CD14-positive monocyte (primary cell): ENCODE data around the gene CELSR1. TPM values are rescaled to one million over a fixed set of nuclear protein-coding genes. Genes with fewer than 3 reads are reported as not detected.

Experiments
- DNase-seq, 3 donors: peaks; one replicate each; pipeline ENCODE4 v3.0.0-alpha.2; 2011 to 2022
- H2AFZ ChIP-seq: 2 replicates; pipeline ENCODE4 v1.6.0; 2012; ENCODE audit warnings: mild to moderate bottlenecking, low read depth, low read length, inconsistent platforms; ENCODE audit not compliant: insufficient read depth, poor library complexity, severe bottlenecking
- H3K27ac ChIP-seq, 2 donors: 1 replicate in 1 of 2; 2 replicates in 1 of 2; pipeline ENCODE4 v1.5.1; 2012 to 2013; ENCODE audit warnings: low read length in 2 of 2, control low read depth in 1 of 2, inconsistent platforms in 1 of 2, low read depth in 1 of 2, mild to moderate bottlenecking in 1 of 2
- H3K27me3 ChIP-seq, 2 donors: one replicate each; pipeline versions ENCODE4 v1.6.0 to v1.6.1; 2011 to 2013; ENCODE audit warnings: low read length in 2 of 2; ENCODE audit not compliant: control insufficient read depth in 2 of 2, insufficient read depth in 2 of 2
- H3K36me3 ChIP-seq, 2 donors: replicated peaks in 1 of 2; 1 replicate in 1 of 2; 2 replicates in 1 of 2; pipeline versions ENCODE4 v1.5.1 to v1.6.1; 2012 to 2013; ENCODE audit warnings: low read length in 2 of 2, control low read depth in 1 of 2, inconsistent platforms in 1 of 2, mild to moderate bottlenecking in 1 of 2; ENCODE audit not compliant: insufficient read depth in 2 of 2, control insufficient read depth in 1 of 2
- H3K4me1 ChIP-seq, 2 donors: 1 replicate in 1 of 2; 2 replicates in 1 of 2; pipeline versions ENCODE4 v1.5.1 to v1.6.1; 2012 to 2013; ENCODE audit warnings: low read length in 2 of 2, control low read depth in 1 of 2, inconsistent platforms in 1 of 2, mild to moderate bottlenecking in 1 of 2, moderate library complexity in 1 of 2; ENCODE audit not compliant: insufficient read depth in 2 of 2, control insufficient read depth in 1 of 2
- H3K4me2 ChIP-seq: replicated peaks from 2 replicates; pipeline ENCODE3; 2012; ENCODE audit warnings: low read length, moderate library complexity, mild to moderate bottlenecking; ENCODE audit not compliant: poor library complexity, severe bottlenecking; ENCODE audit errors: extremely low read depth
- H3K4me3 ChIP-seq, 3 experiments: fragments of 200-600 bp in 1 of 3; sonication (generic) in 1 of 3; replicated peaks in 1 of 3; 1 replicate in 2 of 3; 2 replicates in 1 of 3; pipeline ENCODE4 v1.5.1; 2011 to 2013; ENCODE audit warnings: low read length in 3 of 3, mild to moderate bottlenecking in 3 of 3, control low read depth in 2 of 3, low read depth in 2 of 3, inconsistent platforms in 1 of 3, moderate library complexity in 1 of 3
- H3K79me2 ChIP-seq: 2 replicates; pipeline ENCODE4 v1.6.0; 2012; ENCODE audit warnings: mild to moderate bottlenecking, control low read depth, inconsistent platforms, low read length, moderate library complexity; ENCODE audit not compliant: insufficient read depth
- H3K9ac ChIP-seq: 2 replicates; pipeline ENCODE4 v1.6.0; 2017; ENCODE audit warnings: low read length, mild to moderate bottlenecking; ENCODE audit not compliant: insufficient read depth, poor library complexity, severe bottlenecking
- H3K9me3 ChIP-seq, 2 donors: replicated peaks in 1 of 2; 1 replicate in 1 of 2; 2 replicates in 1 of 2; pipeline versions ENCODE4 v1.5.1 to v1.6.1; 2012 to 2013; ENCODE audit warnings: low read length in 2 of 2, control low read depth in 1 of 2; ENCODE audit not compliant: control insufficient read depth in 1 of 2, insufficient read depth in 1 of 2
- H4K20me1 ChIP-seq: 2 replicates; pipeline ENCODE4 v1.6.0; 2012; ENCODE audit warnings: mild to moderate bottlenecking, low read length, control low read depth, moderate library complexity; ENCODE audit not compliant: insufficient read depth
- H3K27ac Mint-ChIP-seq, 7 donors: one replicate each; pipeline ENCODE4 v1.8.0; 2020; ENCODE audit warnings: mild to moderate bottlenecking in 7 of 7, mixed read lengths in 7 of 7, moderate library complexity in 6 of 7, inconsistent platforms in 2 of 7
- H3K27me3 Mint-ChIP-seq, 3 donors: one replicate each; pipeline ENCODE4 v1.8.0; 2021 to 2022; ENCODE audit warnings: low read depth in 3 of 3, mild to moderate bottlenecking in 3 of 3, mixed read lengths in 3 of 3, moderate library complexity in 3 of 3, inconsistent platforms in 1 of 3
- H3K36me3 Mint-ChIP-seq, 2 donors: one replicate each; pipeline ENCODE4 v1.8.0; 2020; ENCODE audit warnings: mixed read lengths in 2 of 2, inconsistent platforms in 1 of 2, mild to moderate bottlenecking in 1 of 2
- H3K4me1 Mint-ChIP-seq: one replicate; pipeline ENCODE4 v1.8.0; 2020; ENCODE audit warnings: mild to moderate bottlenecking, mixed read lengths
- H3K4me3 Mint-ChIP-seq, 2 donors: one replicate each; pipeline ENCODE4 v1.8.0; 2020; ENCODE audit warnings: mild to moderate bottlenecking in 2 of 2, mixed read lengths in 2 of 2, moderate library complexity in 1 of 2
- H3K9me3 Mint-ChIP-seq, 7 donors: one replicate each; pipeline ENCODE4 v1.8.0; 2020 to 2022; ENCODE audit warnings: mixed read lengths in 7 of 7, mild to moderate bottlenecking in 6 of 7, moderate library complexity in 6 of 7, inconsistent platforms in 2 of 7
- WGBS: methylation state at CpG from one replicate; pipeline ENCODE4 v1.1.5; 2013; ENCODE audit warnings: missing lambda C conversion rate; ENCODE audit not compliant: insufficient coverage; 5-methylcytosine and 5-hydroxymethylcytosine counted together
- intact Hi-C, 2 donors: fragments of 100-400 bp; cut with micrococcal nuclease; formaldehyde crosslinking; loops; one replicate each; pipeline versions ENCODE4 v1.15.0 to v1.15.1; 2023
- polyA plus RNA-seq, 3 donors: library from polyadenylated mRNA; depleted of rRNA in 1 of 3; unstranded in 2 of 3; stranded (reverse) in 1 of 3; fragments of 300-500 nt in 2 of 3; fragments of >200 nt in 1 of 3; fragmentation: Illumina TruSeq in 2 of 3; gene quantifications; 1 replicate in 2 of 3; 2 replicates in 1 of 3; pipeline ENCODE4 v1.2.3, GENCODE V29; 2012 to 2021
- TF ChIP-seq, protein P1 (sequence below): fragments of 200-600 bp; IDR thresholded peaks from one replicate; pipeline ENCODE4 v1.8.0; 2022; ENCODE audit warnings: antibody characterized with exemption, mild to moderate bottlenecking

CELSR1 gene
- polyA plus RNA-seq, 3 donors, result 0.16 TPM; not detected in 2

DNA sequence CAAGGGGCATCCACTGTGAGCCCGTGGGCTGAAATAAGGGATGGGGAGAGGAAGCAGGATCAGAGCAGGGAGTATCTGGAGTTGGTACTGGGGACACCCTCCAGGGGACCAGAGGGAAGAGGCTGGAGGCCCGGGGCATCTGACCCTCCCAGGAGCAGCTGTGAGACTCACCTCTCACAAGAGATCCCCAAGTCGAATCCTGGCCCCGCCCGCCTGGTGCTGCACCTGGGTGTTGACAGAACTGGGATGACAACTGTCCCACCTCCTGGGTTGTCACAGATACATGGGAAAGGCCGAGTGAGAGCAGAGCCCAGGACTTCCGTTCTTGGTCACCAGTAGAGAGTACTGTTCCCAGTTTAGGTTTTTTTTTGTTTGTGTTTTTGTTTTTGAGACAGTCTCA, 78.9 kb downstream of the CELSR1 start:
- Histone ChIP-seq H2AFZ (no peak overlapping the region), H3K27me3 (no peaks in the 10 kb centered on the region), H3K36me3 (no peaks in the 10 kb centered on the region), H3K79me2 (no peaks in the 10 kb centered on the region), H3K9ac (no peak overlapping the region), H4K20me1 (no peaks in the 10 kb centered on the region), H3K4me2 (no peak overlapping the region), H3K4me3 (no peak overlapping the region), H3K27ac (no peak overlapping the region), H3K9me3 (no peaks in the 10 kb centered on the region), H3K4me1 (no peaks in the 10 kb centered on the region)
- Mint-ChIP-seq H3K36me3 (no peaks in the 10 kb centered on the region), H3K4me3 (no peak overlapping the region), H3K4me1 (no peaks in the 10 kb centered on the region), H3K27ac (peak overlapping the region in 1 of 7 donors; percentile 37), H3K9me3 (peaks cover 0 to 4% (median 0%) of the 10 kb centered on the region in 7 donors), H3K27me3 (peaks cover 2 to 5% (median 4%) of the 10 kb centered on the region in 3 donors)
- intact Hi-C loops, result no loop called here
- no peak for DNase-seq
- WGBS, result 96% methylated on average over 4 of the region's 7 CpGs
- TF ChIP-seq, protein P1, sequence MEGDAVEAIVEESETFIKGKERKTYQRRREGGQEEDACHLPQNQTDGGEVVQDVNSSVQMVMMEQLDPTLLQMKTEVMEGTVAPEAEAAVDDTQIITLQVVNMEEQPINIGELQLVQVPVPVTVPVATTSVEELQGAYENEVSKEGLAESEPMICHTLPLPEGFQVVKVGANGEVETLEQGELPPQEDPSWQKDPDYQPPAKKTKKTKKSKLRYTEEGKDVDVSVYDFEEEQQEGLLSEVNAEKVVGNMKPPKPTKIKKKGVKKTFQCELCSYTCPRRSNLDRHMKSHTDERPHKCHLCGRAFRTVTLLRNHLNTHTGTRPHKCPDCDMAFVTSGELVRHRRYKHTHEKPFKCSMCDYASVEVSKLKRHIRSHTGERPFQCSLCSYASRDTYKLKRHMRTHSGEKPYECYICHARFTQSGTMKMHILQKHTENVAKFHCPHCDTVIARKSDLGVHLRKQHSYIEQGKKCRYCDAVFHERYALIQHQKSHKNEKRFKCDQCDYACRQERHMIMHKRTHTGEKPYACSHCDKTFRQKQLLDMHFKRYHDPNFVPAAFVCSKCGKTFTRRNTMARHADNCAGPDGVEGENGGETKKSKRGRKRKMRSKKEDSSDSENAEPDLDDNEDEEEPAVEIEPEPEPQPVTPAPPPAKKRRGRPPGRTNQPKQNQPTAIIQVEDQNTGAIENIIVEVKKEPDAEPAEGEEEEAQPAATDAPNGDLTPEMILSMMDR, result no peak

DNA sequence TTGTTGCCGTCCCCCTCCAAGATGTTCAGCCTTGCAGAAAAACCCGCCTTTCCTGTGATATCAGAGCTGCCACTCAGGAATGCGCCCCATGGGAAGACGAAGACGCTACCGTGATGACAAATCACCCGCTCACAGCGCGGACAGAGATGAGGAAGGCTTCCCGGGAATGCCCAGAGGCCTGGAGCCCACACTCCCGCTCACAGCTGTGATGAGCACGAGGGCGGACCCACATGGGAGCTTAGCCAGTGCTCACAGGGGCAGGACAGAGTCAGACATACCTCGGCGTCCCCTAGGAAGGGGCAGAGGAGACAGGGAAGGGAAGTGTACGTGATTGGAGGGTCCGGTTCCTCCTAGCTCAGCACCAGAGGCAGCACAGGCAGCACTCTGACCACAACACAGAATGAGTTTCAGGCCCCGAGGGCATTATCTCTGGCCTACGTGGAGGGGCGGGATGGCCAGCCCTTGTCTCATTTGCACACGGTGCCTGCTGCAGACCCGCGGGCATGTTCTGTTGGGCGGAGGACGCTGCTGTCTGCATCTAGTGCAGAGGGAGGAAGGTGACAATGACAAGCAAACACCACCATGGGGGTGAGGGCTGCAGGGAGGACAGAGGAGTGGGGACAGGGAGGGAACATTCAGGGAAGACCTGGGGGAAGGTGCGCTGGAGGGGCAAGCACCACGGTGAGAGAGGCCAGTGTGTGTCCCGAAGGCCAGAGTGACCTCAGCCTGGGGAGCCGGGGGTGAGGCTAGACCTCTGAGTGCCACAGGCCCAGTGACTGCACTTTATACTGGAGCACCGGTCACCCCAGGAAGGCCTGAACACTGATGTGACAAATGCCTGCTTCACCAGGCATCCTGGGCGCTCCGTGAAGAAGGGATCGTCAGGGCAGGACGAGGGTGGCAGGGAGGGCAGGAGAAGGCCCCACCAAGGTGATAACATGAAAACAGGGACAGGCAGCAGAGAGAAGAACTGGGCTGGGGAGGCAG, 79.6 kb downstream of the CELSR1 start:
- TF ChIP-seq, protein P1, result no peak
- peaks cover 2 to 5% (median 4%) of the 10 kb centered on the region in 3 donors for H3K27me3 Mint-ChIP-seq
- WGBS, result 90% methylated on average over 32 of the region's 34 CpGs
- Histone ChIP-seq H3K9ac (no peak overlapping the region), H2AFZ (no peak overlapping the region), H3K9me3 (no peaks in the 10 kb centered on the region), H3K79me2 (no peaks in the 10 kb centered on the region), H3K27ac (no peak overlapping the region), H3K27me3 (no peaks in the 10 kb centered on the region), H3K36me3 (no peaks in the 10 kb centered on the region), H4K20me1 (no peaks in the 10 kb centered on the region), H3K4me2 (no peak overlapping the region), H3K4me3 (no peak overlapping the region), H3K4me1 (no peaks in the 10 kb centered on the region)
- H3K9me3 Mint-ChIP-seq, result peaks cover 0 to 4% (median 0%) of the 10 kb centered on the region in 7 donors
- no peaks in the 10 kb centered on the region for H3K36me3 Mint-ChIP-seq
- H3K27ac Mint-ChIP-seq, result peak overlapping the region in 1 of 7 donors; percentile 69
- intact Hi-C loops, result no loop called here
- no peaks in the 10 kb centered on the region for H3K4me1 Mint-ChIP-seq
- DNase-seq, result no peak
- H3K4me3 Mint-ChIP-seq, result no peak overlapping the region
